ENCODE data around the gene DPP6. TPM values are rescaled to one million over a fixed set of nuclear protein-coding genes. Genes with fewer than 3 reads are reported as not detected.

Gene DPP6
- total and polyA plus RNA-seq, 2 experiments from 2014 or later = not detected

- no peak for TF ChIP-seq STAT1 (IDR thresholded peaks at IDR 0.05; ENCODE audit: unreplicated experiment)
- no peak for TF ChIP-seq ZNF114 (CRISPR knock-in tag; IDR thresholded peaks at IDR 0.05)
- no peak for TF ChIP-seq CREB1 (CRISPR knock-in tag; IDR thresholded peaks at IDR 0.05; ENCODE audit: low read depth)
- TF ChIP-seq POLR2AphosphoS5 (IDR thresholded peaks at IDR 0.05; ENCODE audit: low read depth) = no peak
- no peak for TF ChIP-seq EZH2 (IDR thresholded peaks at IDR 0.05; ENCODE audit: low read depth, unreplicated experiment)
- TF ChIP-seq REST (IDR thresholded peaks at IDR 0.05; ENCODE audit: unreplicated experiment) = no peak
- no peak for TF ChIP-seq EZH2phosphoT487 (IDR thresholded peaks at IDR 0.05; ENCODE audit: unreplicated experiment)
Measured at GRCh38 chr7:154380771-154381170, 328.6 kb downstream of the DPP6 start (continued).

GRCh38 chr7:154383045-154383444 is 330.8 kb downstream of the DPP6 start:
- Histone ChIP-seq H3K4me3 (no peak overlapping the region), H3K4me2 (no peak overlapping the region), H3K36me3 (ENCODE audit: insufficient read depth) (peaks cover 8% of the 10 kb centered on the region; the same call in 1 of the 2 replicates), H4K20me1 (replicated peaks; ENCODE audit: insufficient read depth) (no peaks in the 10 kb centered on the region), H2AFZ (no peak overlapping the region), H3K27me3 (ENCODE audit: insufficient read depth) (no peaks in the 10 kb centered on the region), H3K4me1 (ENCODE audit: insufficient read depth) (no peaks in the 10 kb centered on the region), H3F3A (replicated peaks; ENCODE audit: low read depth) (no peaks in the 10 kb centered on the region), H3K79me2 (replicated peaks; ENCODE audit: insufficient read depth) (no peaks in the 10 kb centered on the region), H3K27ac (ENCODE audit: low read depth) (no peak overlapping the region), H3K9me2 (ENCODE audit: insufficient read depth) (no peaks in the 10 kb centered on the region)
- Mint-ChIP-seq H3K4me1 (no peaks in the 10 kb centered on the region; the same call in 2 of the 3 replicates), H3K4me3 (no peak overlapping the region), H3K27ac (no peak overlapping the region), H3K36me3 (ENCODE audit: low read depth) (no peaks in the 10 kb centered on the region), H3K27me3 (ENCODE audit: insufficient read depth, low read depth, poor library complexity) (peaks cover 3% of the 10 kb centered on the region), H3K9me3 (no peaks in the 10 kb centered on the region; the same call in 2 of the 3 replicates)
- DNase-seq (ENCODE audit: low spot score) = no peak
- no peak for ATAC-seq
- TF ChIP-seq POLR2AphosphoS5 (IDR thresholded peaks at IDR 0.05; ENCODE audit: low read depth) (no peak), EZH2phosphoT487 (IDR thresholded peaks at IDR 0.05; ENCODE audit: unreplicated experiment) (no peak), NANOG (IDR thresholded peaks at IDR 0.05; ENCODE audit: borderline replicate concordance) (no peak), ZNF114 (CRISPR knock-in tag; IDR thresholded peaks at IDR 0.05) (no peak), ZNF331 (CRISPR knock-in tag; IDR thresholded peaks at IDR 0.05; ENCODE audit: low read depth) (no peak), STAT1 (IDR thresholded peaks at IDR 0.05; ENCODE audit: unreplicated experiment) (no peak), EZH2 (IDR thresholded peaks at IDR 0.05; ENCODE audit: low read depth, unreplicated experiment) (no peak), JUNB (IDR thresholded peaks at IDR 0.05; ENCODE audit: unreplicated experiment) (no peak), CTCF (conservative IDR thresholded peaks at IDR 0.05; ENCODE audit: low read depth in 2 of 2) (no peak), ZNF462 (CRISPR knock-in tag; IDR thresholded peaks at IDR 0.05) (no peak), CREB1 (CRISPR knock-in tag; IDR thresholded peaks at IDR 0.05; ENCODE audit: low read depth) (no peak)
- TF ChIP-seq, protein P1, sequence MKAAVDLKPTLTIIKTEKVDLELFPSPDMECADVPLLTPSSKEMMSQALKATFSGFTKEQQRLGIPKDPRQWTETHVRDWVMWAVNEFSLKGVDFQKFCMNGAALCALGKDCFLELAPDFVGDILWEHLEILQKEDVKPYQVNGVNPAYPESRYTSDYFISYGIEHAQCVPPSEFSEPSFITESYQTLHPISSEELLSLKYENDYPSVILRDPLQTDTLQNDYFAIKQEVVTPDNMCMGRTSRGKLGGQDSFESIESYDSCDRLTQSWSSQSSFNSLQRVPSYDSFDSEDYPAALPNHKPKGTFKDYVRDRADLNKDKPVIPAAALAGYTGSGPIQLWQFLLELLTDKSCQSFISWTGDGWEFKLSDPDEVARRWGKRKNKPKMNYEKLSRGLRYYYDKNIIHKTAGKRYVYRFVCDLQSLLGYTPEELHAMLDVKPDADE (IDR thresholded peaks at IDR 0.05) = no peak
